ENCODE measurements around the gene KIAA1549.

DNA sequence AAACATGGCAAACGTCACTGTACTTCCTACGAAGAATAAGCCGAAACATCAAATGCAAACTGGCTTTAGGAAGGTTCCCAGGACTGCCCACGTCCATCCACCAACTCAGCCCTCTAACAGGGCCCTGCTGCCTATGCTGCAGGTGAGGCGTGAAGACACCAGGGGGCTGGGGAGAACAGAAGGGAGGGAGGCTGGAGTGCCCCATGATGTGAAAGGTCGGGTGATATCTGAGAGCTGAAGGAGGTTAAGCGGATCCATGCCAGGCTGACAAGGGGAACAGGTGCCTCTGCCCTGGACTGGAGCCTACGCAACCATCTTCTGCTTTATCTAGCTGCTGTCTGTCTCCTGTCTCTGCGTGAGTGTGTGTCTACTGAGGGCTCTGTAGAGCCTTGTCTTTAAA is 143.0 kb downstream of the KIAA1549 start:
- no peak for TF ChIP-seq POLR2A (IDR thresholded peaks at IDR 0.05)
- TF ChIP-seq, protein P1, sequence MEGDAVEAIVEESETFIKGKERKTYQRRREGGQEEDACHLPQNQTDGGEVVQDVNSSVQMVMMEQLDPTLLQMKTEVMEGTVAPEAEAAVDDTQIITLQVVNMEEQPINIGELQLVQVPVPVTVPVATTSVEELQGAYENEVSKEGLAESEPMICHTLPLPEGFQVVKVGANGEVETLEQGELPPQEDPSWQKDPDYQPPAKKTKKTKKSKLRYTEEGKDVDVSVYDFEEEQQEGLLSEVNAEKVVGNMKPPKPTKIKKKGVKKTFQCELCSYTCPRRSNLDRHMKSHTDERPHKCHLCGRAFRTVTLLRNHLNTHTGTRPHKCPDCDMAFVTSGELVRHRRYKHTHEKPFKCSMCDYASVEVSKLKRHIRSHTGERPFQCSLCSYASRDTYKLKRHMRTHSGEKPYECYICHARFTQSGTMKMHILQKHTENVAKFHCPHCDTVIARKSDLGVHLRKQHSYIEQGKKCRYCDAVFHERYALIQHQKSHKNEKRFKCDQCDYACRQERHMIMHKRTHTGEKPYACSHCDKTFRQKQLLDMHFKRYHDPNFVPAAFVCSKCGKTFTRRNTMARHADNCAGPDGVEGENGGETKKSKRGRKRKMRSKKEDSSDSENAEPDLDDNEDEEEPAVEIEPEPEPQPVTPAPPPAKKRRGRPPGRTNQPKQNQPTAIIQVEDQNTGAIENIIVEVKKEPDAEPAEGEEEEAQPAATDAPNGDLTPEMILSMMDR (IDR thresholded peaks at IDR 0.05), result no peak
